GM12878 (cell line): ENCODE measurements around the gene ASB6.

Source experiments
- ATF7 ChIP-seq: fragments of 450-650 bp; IDR thresholded peaks from 2 replicates; pipeline ENCODE4 v1.6.1; 2016; ENCODE audit warnings: low read depth, mild to moderate bottlenecking
- CBFB ChIP-seq: IDR thresholded peaks from 2 replicates; pipeline ENCODE4 v1.6.1; 2016; ENCODE audit warnings: antibody characterized with exemption, low read depth
- EP300 ChIP-seq, 2 experiments: fragments of 150-350 bp in 1 of 2; IDR thresholded peaks; 2 replicates each; pipeline ENCODE4 v1.6.1; 2011 to 2012; ENCODE audit warnings: low read depth in 2 of 2, low read length in 2 of 2, borderline replicate concordance in 1 of 2, improper control_type of control experiment in 1 of 2, inconsistent platforms in 1 of 2; ENCODE audit not compliant: control insufficient read depth in 1 of 2
- KAT2A ChIP-seq: conservative IDR thresholded peaks from 2 replicates; pipeline ENCODE4 v1.6.1; 2011; ENCODE audit warnings: low read depth, low read length; ENCODE audit not compliant: control insufficient read depth
- MYC ChIP-seq: IDR thresholded peaks from 2 replicates; pipeline ENCODE4 v1.6.1; 2011; ENCODE audit warnings: mild to moderate bottlenecking, low read length, moderate library complexity, inconsistent platforms; ENCODE audit not compliant: insufficient read depth, insufficient replicate concordance, insufficient read length, severe bottlenecking
- POLR2AphosphoS5 ChIP-seq: IDR thresholded peaks from 2 replicates; pipeline ENCODE4 v1.6.1; 2011; ENCODE audit warnings: mild to moderate bottlenecking, low read length, inconsistent platforms
- SUZ12 ChIP-seq: fragments of 200-600 bp; sonication (generic); IDR thresholded peaks from one replicate; pipeline ENCODE4 v1.6.1; 2018; ENCODE audit warnings: antibody characterized with exemption, mild to moderate bottlenecking; ENCODE audit not compliant: unreplicated experiment
- ZBED1 ChIP-seq: IDR thresholded peaks from 2 replicates; pipeline ENCODE4 v1.6.1; 2016; ENCODE audit warnings: borderline replicate concordance
- TF ChIP-seq, protein P1 (sequence below), 3 experiments: IDR thresholded peaks in 2 of 3; conservative IDR thresholded peaks in 1 of 3; 2 replicates each; pipeline ENCODE4 v1.5.1; 2011; ENCODE audit warnings: low read depth in 3 of 3, low read length in 3 of 3, mild to moderate bottlenecking in 3 of 3, control low read depth in 2 of 3, moderate library complexity in 2 of 3, inconsistent platforms in 1 of 3, mixed read lengths in 1 of 3; ENCODE audit not compliant: control insufficient read depth in 2 of 3, insufficient read depth in 1 of 3; ENCODE audit errors: extremely low read depth in 1 of 3
- TF ChIP-seq, protein P2 (sequence below): fragments of 150-350 bp; IDR thresholded peaks from 2 replicates; pipeline ENCODE4 v1.6.1; 2016; ENCODE audit warnings: low read depth, low read length

DNA sequence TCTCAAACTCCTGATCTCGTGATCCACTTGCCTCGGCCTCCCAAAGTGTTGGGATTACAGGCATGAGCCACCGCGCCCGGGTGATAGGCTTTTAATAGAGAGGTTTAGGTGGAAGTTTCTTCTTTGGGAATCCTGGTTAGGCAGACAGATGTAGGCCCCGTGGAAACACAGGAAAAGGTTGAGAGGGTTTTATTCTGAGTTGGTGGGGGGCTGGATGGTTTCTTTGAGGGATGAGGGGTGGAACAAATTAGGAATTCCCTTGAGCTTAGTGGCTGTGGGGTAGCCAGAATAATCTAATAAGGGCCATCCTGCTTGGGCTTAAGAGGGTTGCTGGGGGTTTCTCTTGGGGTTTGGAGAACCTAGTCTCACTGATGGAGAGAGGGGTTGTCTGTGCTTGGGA is 51.5 kb downstream of the ASB6 start:
- TF ChIP-seq EP300 (IDR thresholded peaks at IDR 0.05; ENCODE audit: borderline replicate concordance in 1 of 2, control insufficient read depth in 1 of 2, low read depth in 2 of 2, low read length in 2 of 2) (no peak), CBFB (no peak), POLR2AphosphoS5 (no peak), SUZ12 (no peak), MYC (no peak), KAT2A (no peak), ZBED1 (no peak), ATF7 (no peak)
- TF ChIP-seq, protein P1, sequence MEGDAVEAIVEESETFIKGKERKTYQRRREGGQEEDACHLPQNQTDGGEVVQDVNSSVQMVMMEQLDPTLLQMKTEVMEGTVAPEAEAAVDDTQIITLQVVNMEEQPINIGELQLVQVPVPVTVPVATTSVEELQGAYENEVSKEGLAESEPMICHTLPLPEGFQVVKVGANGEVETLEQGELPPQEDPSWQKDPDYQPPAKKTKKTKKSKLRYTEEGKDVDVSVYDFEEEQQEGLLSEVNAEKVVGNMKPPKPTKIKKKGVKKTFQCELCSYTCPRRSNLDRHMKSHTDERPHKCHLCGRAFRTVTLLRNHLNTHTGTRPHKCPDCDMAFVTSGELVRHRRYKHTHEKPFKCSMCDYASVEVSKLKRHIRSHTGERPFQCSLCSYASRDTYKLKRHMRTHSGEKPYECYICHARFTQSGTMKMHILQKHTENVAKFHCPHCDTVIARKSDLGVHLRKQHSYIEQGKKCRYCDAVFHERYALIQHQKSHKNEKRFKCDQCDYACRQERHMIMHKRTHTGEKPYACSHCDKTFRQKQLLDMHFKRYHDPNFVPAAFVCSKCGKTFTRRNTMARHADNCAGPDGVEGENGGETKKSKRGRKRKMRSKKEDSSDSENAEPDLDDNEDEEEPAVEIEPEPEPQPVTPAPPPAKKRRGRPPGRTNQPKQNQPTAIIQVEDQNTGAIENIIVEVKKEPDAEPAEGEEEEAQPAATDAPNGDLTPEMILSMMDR (IDR thresholded peaks at IDR 0.05 in 2 of 3, conservative IDR thresholded peaks at IDR 0.05 in 1 of 3; ENCODE audit: control insufficient read depth in 2 of 3, extremely low read depth in 1 of 3, insufficient read depth in 1 of 3, low read depth in 3 of 3, low read length in 3 of 3) = no peak
- TF ChIP-seq, protein P2, sequence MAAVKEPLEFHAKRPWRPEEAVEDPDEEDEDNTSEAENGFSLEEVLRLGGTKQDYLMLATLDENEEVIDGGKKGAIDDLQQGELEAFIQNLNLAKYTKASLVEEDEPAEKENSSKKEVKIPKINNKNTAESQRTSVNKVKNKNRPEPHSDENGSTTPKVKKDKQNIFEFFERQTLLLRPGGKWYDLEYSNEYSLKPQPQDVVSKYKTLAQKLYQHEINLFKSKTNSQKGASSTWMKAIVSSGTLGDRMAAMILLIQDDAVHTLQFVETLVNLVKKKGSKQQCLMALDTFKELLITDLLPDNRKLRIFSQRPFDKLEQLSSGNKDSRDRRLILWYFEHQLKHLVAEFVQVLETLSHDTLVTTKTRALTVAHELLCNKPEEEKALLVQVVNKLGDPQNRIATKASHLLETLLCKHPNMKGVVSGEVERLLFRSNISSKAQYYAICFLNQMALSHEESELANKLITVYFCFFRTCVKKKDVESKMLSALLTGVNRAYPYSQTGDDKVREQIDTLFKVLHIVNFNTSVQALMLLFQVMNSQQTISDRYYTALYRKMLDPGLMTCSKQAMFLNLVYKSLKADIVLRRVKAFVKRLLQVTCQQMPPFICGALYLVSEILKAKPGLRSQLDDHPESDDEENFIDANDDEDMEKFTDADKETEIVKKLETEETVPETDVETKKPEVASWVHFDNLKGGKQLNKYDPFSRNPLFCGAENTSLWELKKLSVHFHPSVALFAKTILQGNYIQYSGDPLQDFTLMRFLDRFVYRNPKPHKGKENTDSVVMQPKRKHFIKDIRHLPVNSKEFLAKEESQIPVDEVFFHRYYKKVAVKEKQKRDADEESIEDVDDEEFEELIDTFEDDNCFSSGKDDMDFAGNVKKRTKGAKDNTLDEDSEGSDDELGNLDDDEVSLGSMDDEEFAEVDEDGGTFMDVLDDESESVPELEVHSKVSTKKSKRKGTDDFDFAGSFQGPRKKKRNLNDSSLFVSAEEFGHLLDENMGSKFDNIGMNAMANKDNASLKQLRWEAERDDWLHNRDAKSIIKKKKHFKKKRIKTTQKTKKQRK = no peak
